LoVo (cell line): Measurements from ENCODE around the gene CDKN1C.

Source experiments
- DNase-seq: peaks from one replicate; pipeline ENCODE4 v3.0.0-alpha.2; 2016; ENCODE audit warnings: low spot score

Gene CDKN1C

DNA sequence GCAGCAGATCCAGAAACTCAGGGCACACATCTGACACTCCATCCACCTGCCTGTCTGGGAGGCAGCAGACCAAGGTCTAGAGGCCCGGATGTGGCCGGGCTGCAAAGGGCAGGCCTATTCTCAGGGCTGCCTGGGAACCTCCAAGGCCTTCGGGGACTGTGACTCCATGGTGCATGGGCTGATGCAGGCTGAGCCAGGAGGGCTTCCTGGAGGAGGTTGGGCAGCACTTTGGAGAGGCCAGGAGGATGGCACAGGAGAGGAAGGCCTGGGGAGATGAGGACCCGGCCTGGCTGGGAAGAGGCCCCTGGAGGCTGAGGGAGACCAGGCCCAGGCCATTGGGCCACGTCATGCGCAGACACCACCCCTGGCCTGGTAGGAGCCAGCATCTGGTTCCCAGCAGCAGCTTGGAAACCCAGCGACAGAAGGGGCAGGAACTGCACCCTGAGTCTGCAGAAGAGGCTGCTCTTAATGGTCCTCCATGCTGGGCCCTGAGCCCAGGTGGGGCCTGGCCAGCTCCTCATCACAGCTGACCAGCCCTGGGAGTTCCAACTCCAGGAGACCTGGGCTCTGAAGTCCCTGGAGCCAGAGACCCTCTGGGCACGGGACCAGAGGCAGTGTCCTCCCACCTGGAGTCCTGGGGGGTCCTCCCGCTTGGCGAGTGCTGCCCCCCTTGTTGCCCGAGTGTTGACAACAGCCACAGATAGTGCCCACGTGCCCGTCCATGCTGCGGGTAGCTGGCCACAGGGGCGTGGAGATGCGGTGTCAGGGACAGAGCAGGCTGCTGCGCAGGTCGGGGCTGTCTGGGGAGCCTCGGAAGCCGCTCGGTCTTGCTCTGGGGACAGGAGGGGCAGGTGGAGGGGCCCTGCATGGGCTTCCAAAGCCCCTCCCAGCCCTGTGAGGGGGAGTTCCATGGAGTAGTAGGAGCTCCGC is 38.1 kb upstream of the CDKN1C start:
- DNase-seq = no peak

DNA sequence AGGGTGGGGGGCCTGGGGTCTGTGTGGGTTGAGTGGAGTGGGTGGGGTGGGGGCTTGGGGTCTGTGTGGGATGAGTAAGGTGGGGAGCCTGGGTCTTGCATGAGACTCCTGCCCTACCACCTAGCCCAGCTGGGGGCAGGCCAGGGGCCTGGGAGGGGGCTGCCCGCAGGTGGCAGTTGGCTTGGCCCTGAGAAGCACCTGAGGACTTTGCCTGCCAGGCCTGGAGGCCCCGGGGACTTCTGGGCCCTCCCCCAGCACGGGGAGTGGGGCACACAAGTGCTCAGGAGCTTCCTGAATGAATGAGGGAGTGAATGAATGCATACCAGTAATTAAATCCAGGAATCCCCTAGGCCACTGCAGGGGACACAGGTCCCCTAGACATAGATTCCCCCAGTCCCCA is 37.1 kb upstream of the CDKN1C start:
- DNase-seq = no peak

DNA sequence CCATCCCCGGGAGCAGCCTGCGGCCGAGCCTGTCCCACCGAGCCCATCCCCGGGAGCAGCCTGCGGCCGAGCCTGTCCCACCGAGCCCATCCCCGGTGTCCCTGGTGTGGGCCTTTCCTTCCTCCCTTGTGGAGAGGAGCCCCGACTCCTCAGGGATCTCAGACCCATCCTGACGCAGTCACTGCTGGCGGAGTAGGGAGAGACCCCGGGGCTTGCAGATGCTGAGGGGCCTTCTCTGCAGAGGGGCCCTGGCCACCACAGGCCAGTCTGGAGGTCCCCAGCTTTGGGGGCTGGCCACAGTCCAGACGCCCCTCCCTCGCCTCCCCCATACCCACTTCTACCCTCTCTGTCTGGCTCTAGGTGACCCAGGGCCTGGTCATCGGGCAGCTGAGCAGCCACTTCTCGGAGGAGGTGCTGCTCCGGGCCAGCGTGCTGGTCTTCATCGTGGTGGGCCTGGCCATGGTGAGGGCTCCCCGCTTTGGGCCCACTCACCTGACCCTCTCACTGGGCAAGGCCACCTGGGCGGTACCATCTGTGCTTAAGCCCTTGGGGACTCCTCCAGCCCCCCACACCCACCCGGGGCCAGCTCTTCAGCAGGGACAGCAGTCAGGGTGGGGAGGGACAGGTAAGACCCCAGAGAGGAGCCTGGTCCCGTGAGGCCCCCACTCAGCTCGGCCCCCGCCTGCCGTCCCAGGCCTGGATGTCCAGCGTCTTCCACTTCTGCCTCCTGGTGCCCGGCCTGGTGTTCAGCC is 36.3 kb upstream of the CDKN1C start:
- DNase-seq = no peak

DNA sequence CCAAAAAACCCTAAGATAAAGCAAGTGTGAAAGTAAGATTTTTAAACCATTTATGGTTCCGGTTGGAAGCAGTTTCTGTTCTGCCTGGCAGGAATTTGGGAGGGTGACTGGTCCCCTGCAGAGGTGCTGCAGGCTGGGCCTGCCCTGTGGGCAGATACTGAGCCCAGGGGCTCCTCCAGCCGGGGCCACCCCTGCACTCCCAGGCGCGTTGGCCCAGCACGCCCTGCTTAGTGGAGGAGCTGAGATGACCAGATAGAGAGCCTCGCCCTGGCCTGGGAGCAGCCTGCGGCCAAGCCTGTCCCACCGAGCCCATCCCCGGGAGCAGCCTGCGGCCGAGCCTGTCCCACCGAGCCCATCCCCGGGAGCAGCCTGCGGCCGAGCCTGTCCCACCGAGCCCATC is 35.7 kb upstream of the CDKN1C start:
- DNase-seq = no peak

DNA sequence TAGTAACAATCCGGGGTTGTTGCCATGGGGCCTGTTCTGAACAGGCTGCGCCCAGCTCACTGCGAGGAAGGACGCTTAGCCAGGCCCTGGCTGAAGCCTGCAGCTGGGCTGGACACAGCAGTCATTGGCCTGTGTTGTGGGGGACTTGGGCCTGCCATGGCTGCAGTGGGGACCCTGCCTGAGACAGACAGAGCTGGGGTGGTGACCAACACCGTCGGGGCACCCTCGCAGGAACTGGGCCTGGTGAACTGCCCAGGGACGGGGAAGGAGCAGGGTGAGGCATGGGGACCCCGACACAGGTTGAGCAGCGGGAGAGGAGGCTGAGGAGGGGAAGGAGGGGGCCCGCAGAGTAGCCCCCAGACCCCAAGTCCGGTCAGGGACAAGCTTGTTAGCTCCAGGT is 34.8 kb upstream of the CDKN1C start:
- DNase-seq = no peak

DNA sequence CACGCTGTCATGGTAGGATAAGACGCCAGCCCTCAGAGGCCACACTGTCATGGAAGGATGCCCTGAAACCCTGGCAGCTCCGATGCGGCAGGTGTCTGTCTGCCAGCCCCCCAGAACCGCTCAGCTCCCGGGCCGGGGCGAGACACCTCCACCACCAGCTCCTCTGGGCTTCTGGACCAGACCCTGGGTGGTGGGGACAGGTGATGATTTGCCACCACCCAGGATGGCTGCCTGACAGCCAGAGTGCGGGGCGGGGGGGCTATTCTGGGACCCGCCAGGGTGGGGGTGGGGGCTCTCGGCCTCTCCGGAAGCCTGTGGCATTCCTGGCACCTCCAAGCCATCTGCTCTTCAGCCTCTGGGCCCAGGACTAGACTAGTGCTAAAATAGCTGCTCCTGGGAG is 34.3 kb upstream of the CDKN1C start:
- DNase-seq = no peak

DNA sequence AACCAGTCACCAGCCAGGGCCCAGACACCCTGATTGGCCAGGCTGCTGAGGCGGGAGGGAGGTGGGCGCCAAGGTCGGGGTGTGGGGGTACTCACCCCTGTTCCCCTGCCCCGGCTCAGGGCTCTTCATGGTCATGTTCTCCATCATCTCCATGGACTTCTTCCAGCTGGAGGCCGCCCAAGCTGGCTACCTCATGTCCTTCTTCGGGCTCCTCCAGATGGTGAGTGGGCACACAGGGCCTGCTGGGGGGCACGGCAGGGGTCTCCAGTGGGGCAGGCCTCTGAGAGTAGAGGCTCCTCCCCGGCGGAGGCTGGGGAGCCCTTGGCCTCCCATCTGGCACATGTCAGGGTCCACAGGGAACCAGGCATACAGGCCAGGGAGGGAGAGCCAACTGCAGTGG is 33.6 kb upstream of the CDKN1C start:
- no peak for DNase-seq

DNA sequence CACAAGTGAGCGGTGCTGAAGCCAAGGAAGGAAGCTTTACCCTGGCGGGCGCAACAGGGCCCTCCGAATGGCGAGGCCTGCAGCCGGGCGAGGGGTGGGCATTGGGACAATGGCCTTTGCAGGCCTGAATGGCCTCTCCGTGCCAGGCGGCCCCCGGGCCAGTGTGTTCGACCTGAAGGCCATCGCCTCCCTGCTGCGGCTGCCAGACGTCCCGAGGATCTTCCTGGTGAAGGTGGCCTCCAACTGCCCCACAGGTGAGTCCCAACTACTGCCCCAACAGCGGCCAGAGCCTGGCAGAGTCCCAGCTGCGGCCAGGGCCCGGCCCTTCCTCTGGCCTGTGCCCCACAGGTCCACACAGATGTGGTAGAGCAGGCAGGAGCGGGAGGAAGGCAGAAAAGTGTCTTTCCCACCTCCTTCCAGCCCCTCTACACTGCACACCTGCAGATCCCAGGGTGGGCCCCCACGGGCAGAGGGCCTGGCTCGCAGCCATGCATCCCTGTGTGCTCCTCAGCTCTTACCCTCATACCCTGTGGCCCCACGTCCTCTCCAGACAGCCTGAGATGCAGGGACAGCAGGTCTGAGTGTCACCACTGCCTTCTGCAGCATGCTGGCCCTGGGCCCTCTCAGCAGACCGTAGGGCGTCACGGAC is 32.4 kb upstream of the CDKN1C start:
- DNase-seq = no peak

DNA sequence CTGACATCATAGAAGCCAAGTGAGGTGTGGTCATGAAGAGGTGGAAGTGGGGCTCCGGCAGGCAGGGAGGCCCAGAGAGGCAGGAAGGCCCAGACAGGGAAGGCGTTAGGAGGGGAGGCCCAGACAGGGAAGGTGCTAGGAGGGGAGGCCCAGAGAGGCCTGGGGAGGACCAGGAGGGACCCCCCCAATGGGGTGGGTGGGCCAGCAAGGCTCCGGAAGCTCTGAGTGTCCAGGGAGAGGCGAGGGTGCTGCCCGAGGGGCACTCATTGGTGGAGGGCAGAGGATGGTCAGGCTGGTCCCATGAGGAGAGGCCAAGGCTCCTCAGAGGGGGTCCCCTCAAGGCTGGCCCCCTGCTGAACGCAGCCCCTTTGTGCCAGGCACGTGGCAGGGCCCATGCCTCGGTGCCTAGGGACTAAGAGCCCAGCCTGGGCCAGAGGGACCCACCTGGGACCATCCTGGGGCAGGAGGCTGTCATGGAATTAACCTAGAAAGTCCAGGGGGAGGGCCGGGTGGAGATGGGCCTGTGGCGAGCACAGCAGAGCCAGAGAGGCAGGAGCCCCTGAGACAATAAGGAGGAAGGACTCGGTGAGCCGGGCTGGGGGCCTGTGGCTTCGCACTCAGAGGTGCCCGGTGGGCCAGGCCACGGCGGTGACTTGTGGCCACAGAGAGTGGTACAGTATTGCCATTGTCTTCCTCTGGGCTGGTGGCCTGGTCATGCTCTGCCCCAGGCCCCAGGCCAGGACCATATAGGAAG is 31.5 kb upstream of the CDKN1C start:
- DNase-seq = no peak

DNA sequence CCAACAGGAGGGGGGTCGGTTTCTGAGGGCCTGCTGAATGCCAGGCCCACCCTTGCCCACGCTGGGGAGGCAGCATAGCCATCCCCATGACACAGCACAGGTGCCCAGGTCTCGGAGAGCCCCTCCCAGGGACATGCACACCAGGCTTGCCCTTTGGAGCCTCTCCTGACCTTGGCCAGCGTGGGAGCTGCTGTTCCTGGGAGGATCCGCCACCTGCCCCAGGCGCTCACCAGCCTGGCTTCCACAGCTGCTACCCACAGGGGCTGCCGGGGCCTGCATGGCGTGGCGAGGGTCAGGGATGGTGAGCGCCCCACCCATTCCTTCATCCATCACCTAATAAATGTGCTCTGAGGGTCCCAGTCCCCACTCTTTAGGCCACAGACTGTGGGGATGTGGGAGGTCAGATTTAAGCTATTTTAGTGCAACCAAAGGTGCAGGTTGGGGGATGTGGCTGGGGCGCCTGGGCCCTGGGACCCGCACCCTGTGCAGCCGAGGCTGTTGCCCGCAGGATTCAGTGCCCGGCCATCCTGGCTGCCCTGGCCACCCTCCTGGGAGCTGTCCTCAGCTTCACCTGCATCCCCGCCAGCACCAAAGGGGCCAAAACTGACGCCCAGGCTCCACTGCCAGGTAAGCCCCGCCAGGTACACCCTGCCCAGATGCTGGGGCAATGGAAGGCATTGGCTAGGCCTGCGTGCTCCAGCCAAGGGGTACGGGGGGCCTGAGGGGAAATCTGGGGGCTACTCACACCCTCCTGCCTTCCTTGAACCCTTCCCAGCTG is 30.7 kb upstream of the CDKN1C start:
- no peak for DNase-seq

DNA sequence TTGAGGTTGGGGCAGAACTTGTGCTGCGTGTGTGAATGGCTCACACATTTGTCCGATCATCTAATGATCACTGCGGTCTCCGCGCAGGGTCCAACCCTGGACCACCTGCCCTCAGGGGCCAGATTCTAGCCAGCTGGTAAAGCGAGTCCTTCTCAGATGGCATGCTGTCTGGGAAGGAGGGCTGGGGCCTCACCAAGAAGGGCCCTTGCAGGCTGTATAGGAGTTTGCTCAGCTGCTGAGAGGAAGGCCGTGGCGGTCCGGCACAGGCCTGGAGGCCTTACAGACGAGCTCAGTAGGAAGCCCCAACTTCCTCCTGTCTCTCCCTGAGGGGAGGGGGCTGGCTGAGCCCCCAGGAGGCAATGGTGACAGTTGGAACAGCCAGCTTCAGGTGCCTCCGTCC is 29.9 kb upstream of the CDKN1C start:
- no peak for DNase-seq

DNA sequence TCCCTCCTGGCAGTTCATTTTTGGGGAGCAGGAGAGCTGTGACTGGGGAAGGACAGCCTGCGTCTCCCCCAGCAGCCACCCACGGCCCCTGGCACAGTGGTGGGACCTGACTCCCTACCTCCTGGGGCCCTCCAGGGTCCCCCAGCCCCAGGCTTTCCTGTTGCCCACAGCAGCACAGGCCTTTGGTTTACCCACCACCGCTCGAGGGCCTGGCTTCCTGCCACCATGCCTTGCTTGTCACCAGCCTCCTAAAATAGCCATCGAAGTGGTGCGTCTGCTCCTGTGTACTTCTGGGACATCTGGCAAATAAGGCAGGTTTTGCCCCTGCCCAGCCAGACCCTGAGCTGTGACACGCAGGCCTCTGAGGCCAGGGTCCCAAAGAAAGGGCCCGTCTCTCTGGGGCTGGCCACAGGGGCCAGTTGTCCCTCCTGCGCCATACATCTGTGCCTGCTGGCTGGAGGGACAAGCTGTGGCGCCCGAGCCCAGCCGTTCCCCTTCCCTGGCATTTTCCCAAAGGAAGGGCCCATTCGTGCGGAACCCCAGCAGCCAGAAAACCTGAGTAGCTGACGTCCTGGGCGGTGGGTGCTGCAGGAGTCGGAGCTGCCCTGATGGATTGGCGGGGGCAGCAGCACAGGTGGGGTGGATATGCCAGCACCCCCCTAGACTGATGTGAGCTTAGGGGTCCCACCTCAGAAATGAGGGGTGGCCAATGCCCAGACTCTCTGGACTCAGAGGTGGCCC is 29.1 kb upstream of the CDKN1C start:
- no peak for DNase-seq

DNA sequence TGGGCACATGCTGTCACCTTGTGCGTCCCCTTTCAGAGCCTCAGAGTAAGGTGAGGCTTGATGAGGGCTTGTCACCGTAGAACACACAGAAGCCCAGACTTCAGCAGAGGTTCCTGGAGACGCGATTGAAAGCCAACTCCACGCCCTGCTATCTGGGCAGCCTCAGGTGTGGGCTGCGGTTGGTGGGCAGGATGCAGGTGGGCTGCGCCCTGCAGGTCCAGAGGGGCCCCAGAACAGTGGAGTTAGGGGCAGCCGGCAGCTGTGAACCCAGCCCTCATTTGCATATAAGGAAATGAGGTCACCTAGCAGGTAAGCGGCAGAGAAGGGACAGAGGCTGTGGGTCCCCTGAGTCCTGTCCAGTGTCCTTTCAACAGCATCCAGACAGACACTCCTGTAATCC is 28.2 kb upstream of the CDKN1C start:
- no peak for DNase-seq

DNA sequence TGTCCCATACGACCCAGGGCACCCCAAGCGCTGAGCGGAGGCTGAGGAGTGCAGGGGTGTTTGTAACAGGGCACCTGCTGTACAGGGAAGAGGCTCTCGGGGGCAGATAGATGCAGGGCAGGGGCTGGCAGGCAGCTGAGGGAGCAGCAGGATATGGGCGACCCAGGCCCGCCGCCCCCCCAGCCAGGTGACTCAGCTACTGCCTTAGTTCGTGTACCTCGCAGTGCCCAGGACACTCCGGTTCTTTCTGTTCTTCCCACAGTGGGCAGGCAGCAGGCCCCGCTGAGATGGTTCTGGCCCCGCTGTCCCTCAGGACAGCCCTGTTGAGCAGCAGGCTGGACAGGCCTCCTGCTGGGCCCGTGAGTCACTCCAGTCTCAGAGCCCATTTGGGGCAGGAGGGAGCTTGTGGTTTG is 27.4 kb upstream of the CDKN1C start:
- DNase-seq = no peak

DNA sequence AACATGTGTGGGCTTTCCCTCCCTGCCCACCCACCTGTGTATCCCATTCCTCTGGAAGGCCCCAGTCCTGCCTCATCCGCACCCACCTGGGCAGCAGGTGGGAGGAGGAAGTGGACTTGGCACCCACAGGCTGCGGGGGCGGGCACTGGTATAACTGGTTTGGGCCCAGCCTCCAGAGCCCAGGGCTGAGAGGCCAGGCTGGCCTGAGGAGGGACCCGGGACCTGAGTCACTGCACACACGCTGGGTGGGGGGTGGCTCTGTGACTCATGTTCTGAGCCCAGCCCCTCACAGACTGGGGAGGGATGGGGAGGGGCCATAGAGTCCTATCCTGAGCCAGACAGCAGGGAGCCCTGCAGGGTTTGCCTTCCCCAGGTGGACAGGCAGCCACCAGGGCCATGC is 26.9 kb upstream of the CDKN1C start:
- peak; percentile 88 for DNase-seq

DNA sequence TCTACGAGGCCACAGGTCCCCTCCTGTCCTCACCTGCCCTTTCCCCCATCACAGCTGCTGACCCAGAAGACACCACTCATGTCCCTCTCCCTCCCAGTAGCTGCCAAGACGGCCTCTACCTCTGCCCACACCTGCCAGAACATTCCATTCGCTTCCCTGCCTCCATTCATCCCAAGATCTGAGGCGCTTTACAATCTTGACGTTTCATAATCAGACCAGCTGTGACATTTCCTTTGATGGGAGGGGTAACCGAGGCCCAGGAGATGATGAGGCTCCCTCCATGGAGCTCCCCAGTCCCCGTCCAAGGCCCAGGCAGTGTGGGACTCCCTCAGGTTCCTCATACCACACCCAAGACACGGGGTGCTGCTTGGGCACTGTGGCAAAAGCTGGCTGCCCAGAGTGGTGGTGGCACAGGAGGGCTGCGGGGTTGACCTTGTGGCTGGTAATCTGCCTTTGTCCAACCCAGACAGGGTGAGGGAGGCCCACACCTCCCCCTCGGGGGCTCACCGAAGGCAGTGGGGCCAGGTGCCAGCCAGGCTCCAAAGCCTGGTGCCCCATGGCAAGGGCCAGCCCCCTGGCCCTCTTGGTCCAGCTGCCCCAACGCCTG is 26.3 kb upstream of the CDKN1C start:
- no peak for DNase-seq

DNA sequence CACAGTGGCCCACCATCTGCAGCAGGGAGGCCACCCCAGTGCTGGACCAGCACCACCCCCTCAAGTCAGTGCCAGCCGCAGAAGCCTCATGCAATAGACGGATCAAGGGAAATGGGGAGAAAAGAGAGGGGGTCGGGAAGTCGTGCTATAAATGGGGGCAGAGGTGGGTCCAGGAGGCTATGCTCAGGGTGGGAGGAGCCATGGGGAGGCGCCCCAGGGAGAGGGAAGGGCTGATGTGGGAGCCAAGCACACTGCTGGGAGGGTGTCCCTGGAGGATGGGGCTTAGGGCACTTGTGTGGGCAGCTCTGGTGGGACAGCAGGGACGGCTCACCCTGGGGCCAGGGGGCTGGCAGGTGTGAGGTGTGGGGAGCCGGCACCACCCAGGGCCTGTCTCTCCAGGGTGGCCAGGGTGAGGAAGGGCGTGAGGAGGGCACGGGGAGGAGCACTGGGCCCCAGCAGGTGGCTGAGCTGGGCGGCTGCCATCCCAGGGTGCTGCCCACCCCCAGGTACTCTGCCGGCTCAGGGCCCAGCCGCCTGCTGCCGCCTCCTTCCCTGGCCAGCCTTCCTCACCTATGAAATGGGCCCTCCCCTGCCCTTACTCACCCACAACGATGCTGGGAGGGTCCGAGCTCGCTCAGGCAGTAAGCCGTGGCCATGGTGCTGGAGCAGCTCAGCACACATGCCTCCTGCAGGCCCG is 25.7 kb upstream of the CDKN1C start:
- no peak for DNase-seq

DNA sequence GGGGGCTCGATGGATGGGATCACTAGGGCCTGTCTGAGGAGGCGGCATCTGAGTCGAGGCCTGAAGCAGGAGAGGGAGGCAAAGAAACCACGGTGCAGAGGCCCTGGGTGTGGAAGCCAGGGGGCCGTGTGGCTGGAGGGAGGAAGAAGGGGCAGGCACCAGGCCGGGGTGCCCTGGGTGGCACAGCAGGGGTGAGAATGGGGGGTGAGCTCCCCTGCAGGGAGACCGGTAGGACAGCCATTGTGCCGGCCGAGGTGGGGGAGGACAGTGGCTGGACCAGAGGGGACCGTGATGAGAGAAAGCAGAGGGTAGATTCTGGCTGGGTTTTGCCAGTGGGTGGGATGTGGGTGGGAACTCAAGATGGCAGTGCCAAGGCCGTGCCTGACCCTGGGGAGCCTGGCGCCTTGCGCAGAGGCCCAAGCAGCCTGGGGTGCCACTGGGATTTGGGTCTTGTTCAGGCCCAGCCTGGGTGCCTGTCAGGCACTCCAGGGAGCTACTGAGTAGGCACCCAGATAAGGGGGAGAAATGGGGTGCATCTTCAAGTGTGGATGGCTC is 24.9 kb upstream of the CDKN1C start:
- no peak for DNase-seq
